ENCODE measurements around the gene PELI2.

DNA sequence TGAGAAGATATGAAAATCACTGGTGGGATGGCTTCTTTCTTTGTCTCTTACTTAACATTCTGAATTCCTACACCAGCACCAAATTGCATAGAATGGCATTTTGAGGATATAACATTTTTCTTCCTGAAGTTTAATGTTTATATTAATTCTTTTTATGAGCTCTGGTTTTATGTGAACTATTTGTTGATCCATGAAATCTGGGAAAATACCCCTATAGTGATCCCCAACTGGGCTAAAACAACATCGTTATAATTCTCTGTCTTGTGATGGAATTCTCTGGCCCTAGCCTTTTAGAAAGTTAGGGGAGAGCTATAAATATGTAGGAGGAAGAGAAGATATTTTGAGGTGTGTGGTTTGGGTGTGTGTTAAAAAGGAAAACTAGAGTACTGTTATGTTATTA lies 29.2 kb downstream of the PELI2 start:
- TF ChIP-seq POLR2A (IDR thresholded peaks at IDR 0.05) (no peak), CTCF (IDR thresholded peaks at IDR 0.05 in 4 of 5, conservative IDR thresholded peaks at IDR 0.05 in 1 of 5) (no peak)
